Measurements from ENCODE around the gene CORO7. TPM values are rescaled to one million over a fixed set of nuclear protein-coding genes. Genes with fewer than 3 reads are reported as not detected.

The CORO7 gene
- polyA plus RNA-seq, 3 donors from 2014 or later, result 37.6 to 112 (median 37.8) TPM

- H3K4me3 Mint-ChIP-seq, result peak overlapping the region in 2 of 5 donors; percentile 7 to 66
- H3K4me1 Mint-ChIP-seq, result peaks cover 8 to 10% of the 10 kb centered on the region in 2 donors
- no peaks in the 10 kb centered on the region for H3K9me3 Mint-ChIP-seq
- H3K27me3 Mint-ChIP-seq (ENCODE audit: low read depth in 3 of 3), result peaks cover under 1 to 4% (median 3%) of the 10 kb centered on the region in 3 donors
- DNase-seq, result peak in 2 of 3 donors; percentile 46 to 50
- no peaks in the 10 kb centered on the region for H3K36me3 Mint-ChIP-seq
- no peak overlapping the region for H3K27ac Mint-ChIP-seq
Measured at GRCh38 chr16:4319454-4320421, 96.7 kb downstream of the CORO7 start.

GRCh38 chr16:4318967-4319366 lies 97.4 kb downstream of the CORO7 start:
- Mint-ChIP-seq H3K9me3 (peaks cover 0 to 2% (median 0%) of the 10 kb centered on the region in 6 donors), H3K27ac (no peak overlapping the region), H3K4me1 (peaks cover 16 to 17% of the 10 kb centered on the region in 2 donors), H3K4me3 (peak overlapping the region in 1 of 5 donors; percentile 66), H3K27me3 (ENCODE audit: low read depth in 3 of 3) (peaks cover 6 to 10% (median 9%) of the 10 kb centered on the region in 3 donors), H3K36me3 (no peaks in the 10 kb centered on the region)
- no peak for DNase-seq

DNA sequence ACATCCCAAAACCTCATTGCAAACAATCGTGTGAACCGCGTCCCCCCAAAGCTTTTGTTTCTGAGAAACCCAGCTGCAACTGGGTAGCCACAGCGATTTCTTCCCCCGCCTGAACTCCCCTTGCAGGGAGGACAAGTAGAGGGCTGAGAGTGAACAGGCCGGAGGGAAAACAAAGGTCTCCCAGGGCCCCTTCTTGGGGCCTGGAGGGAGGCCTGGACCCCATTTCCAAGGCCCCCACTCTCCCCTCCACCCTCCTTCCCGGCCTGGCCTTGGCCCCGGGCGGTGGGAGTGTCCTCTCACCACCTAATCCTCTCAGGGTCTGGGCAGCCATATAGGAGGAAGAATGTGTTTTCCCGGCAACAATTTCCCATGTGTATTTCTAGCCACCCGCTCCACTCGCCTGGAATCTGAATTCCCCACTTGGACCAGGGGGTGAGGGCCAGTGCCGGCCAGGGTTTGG lies 97.9 kb downstream of the CORO7 start:
- no peak overlapping the region for H3K4me3 Mint-ChIP-seq
- DNase-seq, result no peak
- H3K27ac Mint-ChIP-seq, result no peak overlapping the region

DNA sequence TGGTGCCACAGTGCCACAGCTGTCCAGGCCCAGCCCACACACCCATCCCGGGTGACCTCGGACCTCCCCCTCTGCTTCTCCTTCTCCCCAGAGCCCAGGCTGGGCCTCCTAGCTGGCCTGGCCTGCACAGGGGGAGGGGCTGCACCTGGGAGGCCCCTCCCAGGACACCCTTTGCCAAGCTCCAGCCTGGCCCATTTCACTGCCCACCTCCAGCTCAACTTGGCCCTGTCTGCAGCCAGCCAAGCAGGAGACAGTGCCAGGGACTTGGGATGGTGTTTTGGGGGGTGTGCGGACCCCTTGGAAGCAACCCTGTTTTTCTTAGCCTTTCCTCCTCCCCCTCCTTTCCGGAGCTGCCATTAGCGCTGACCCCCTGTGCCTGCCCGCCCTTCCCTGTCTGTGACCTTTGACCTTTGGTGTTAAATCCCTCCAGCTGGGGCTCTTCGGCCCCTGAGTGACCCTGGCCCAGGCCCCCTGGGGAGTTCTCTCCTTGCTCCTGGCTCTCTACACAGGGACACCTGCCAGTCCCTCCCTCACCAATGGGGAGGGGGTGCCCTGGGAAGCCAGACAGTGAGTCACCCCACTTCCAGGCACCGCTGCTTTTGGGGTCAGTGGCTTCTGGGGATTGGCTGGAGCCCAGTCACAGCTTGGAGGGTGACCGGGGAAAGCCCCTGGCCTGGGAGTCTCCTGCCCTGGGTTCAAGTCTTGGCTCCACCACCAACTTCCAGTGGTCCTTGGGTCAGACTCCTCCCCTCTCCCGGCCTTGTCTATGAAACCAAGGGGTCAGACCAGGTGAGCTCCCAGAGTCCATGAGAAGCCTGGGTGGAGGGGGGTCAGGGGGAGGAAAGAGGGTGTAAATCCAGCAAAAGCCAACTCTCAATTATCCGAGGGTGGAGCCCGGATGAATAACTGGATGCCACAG lies 98.6 kb downstream of the CORO7 start:
- Mint-ChIP-seq H3K4me3 (peak overlapping the region in 2 of 5 donors; percentile 17 to 62), H3K36me3 (no peaks in the 10 kb centered on the region), H3K27me3 (ENCODE audit: low read depth in 3 of 3) (peaks cover 8 to 10% (median 9%) of the 10 kb centered on the region in 3 donors), H3K9me3 (peaks cover 0 to 2% (median 0%) of the 10 kb centered on the region in 6 donors), H3K27ac (no peak overlapping the region), H3K4me1 (peaks cover 18 to 19% of the 10 kb centered on the region in 2 donors)
- DNase-seq, result no peak

More for the DNA sequence above, 97.9 kb downstream of the CORO7 start:
- H3K4me1 Mint-ChIP-seq, result peaks cover 18 to 19% of the 10 kb centered on the region in 2 donors
- peaks cover 8 to 10% (median 9%) of the 10 kb centered on the region in 3 donors for H3K27me3 Mint-ChIP-seq (ENCODE audit: low read depth in 3 of 3)
- peaks cover 0 to 2% (median 0%) of the 10 kb centered on the region in 6 donors for H3K9me3 Mint-ChIP-seq
- no peaks in the 10 kb centered on the region for H3K36me3 Mint-ChIP-seq

- H3K4me3 Mint-ChIP-seq, result no peak overlapping the region
- H3K9me3 Mint-ChIP-seq, result peaks cover 0 to 2% (median 0%) of the 10 kb centered on the region in 6 donors
- DNase-seq, result no peak
- peaks cover 18 to 19% of the 10 kb centered on the region in 2 donors for H3K4me1 Mint-ChIP-seq
- H3K27me3 Mint-ChIP-seq (ENCODE audit: low read depth in 3 of 3), result peaks cover 8 to 10% (median 9%) of the 10 kb centered on the region in 3 donors
- H3K27ac Mint-ChIP-seq, result no peak overlapping the region
- H3K36me3 Mint-ChIP-seq, result no peaks in the 10 kb centered on the region
Measured at GRCh38 chr16:4316864-4317531, 99.4 kb downstream of the CORO7 start.

GRCh38 chr16:4316108-4316863 lies 100.1 kb downstream of the CORO7 start:
- peak in 1 of 3 donors; percentile 13 for DNase-seq
- Mint-ChIP-seq H3K27me3 (ENCODE audit: low read depth in 3 of 3) (peaks cover 8 to 10% (median 9%) of the 10 kb centered on the region in 3 donors), H3K27ac (no peak overlapping the region), H3K4me1 (peaks cover 18 to 19% of the 10 kb centered on the region in 2 donors), H3K36me3 (no peaks in the 10 kb centered on the region), H3K4me3 (no peak overlapping the region), H3K9me3 (peaks cover 0 to 2% (median 0%) of the 10 kb centered on the region in 6 donors)

DNA sequence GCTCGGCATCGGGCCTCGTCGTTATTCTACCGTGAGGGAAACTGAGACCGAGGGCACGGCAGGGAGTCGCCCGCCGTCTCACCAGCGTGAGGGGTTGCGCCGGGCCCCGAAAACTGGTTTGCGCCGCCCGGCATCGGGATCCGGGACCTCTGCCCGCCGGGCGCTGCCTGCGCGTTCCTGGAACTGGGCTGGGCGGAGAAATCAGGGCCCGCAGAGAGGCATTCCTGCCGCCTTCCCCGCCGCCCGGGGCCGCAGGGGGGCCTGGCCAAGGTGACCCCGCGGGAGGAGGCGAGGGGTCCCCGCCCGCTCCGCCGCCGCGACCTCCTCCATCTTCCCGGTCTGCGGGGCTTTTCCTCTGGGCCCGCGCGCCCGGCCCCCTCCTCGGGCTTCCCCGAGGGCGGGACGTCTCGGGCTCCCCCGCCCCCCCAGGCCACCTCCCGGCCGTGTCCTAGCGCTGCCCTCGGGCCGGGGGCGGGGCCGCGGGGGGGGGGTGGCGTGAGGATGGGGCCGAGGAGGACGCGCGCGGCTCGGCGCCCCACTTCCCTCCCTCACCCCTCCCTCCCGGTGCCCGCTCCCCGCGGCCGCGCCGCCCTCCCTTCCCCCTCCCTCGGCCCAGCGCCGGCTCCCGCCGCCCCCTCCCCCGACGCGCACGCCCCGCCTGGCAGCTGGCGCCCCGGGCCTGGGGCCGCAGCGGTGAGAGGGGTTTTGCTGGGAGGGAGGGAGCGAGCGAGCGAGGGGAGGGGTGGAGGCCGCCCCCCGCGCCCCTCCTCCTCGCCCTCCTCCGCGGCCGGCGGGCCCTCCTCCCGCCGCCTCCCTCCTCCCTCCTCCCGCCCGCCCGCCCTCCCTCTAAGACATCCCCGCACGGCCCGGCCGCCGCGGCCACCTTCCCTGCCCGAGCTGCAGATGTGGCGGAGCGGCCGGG lies 100.9 kb downstream of the CORO7 start, which contains the start of gene GLIS2:
Gene GLIS2 (plus strand): TSS at position 882 of the 922 bp plus-strand sequence. CDS start 16,214 bp downstream, outside the sequence.
- DNase-seq, result peak; percentile 28 to 30 (median 29)
- peaks cover 8 to 10% (median 9%) of the 10 kb centered on the region in 3 donors for H3K27me3 Mint-ChIP-seq (ENCODE audit: low read depth in 3 of 3)

DNA sequence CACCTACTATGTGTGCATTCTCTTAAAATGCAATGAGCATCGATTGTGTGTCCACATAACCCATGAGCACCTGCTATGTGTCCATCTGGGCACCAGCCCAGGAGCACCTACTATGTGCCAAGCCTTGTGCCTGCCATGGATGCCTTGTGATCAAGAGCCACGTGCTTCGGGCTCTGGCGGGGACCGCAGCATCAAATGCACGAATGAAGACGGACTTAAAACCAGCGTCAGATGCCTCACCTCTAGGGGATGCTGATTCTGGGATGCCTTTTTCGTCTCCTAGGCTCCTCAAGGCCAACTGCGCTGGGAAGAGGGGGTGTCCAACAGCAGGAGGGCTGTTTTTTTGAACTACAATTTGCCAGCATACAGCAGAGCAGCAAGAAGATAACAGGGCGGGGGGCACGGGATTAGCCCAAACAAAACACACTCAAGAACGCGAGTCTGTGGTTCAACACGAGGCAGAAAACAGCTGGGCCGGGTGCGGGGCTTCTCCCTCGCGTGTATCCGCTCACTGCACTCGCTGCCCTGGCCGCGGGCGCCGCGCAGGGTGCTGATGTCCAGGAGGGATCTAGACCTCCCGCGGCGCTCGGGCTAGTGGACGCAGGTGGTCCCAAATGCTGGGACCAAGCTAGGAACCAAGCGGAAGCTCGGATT lies 101.7 kb downstream of the CORO7 start:
- Mint-ChIP-seq H3K4me3 (peak overlapping the region; percentile 82 to 96 (median 92)), H3K27me3 (ENCODE audit: low read depth in 3 of 3) (peaks cover 8 to 10% (median 9%) of the 10 kb centered on the region in 3 donors), H3K9me3 (peaks cover 0 to 2% (median 0%) of the 10 kb centered on the region in 6 donors), H3K4me1 (peaks cover 18 to 19% of the 10 kb centered on the region in 2 donors), H3K27ac (peak overlapping the region in 5 of 6 donors; percentile 71 to 92 (median 77)), H3K36me3 (no peaks in the 10 kb centered on the region)
- peak in 1 of 3 donors; percentile 15 for DNase-seq

More for the DNA sequence above, 100.9 kb downstream of the CORO7 start, which contains the start of gene GLIS2:
- Mint-ChIP-seq H3K27ac (peak within 1 kb of the TSS in 4 of 6 donors; percentile 19 to 77 (median 73)), H3K9me3 (peaks cover 0 to 2% (median 0%) of the 10 kb centered on the region in 6 donors), H3K4me1 (peaks cover 18 to 19% of the 10 kb centered on the region in 2 donors), H3K36me3 (no peaks in the 10 kb centered on the region), H3K4me3 (peak within 1 kb of the TSS; percentile 82 to 96 (median 92))

DNA sequence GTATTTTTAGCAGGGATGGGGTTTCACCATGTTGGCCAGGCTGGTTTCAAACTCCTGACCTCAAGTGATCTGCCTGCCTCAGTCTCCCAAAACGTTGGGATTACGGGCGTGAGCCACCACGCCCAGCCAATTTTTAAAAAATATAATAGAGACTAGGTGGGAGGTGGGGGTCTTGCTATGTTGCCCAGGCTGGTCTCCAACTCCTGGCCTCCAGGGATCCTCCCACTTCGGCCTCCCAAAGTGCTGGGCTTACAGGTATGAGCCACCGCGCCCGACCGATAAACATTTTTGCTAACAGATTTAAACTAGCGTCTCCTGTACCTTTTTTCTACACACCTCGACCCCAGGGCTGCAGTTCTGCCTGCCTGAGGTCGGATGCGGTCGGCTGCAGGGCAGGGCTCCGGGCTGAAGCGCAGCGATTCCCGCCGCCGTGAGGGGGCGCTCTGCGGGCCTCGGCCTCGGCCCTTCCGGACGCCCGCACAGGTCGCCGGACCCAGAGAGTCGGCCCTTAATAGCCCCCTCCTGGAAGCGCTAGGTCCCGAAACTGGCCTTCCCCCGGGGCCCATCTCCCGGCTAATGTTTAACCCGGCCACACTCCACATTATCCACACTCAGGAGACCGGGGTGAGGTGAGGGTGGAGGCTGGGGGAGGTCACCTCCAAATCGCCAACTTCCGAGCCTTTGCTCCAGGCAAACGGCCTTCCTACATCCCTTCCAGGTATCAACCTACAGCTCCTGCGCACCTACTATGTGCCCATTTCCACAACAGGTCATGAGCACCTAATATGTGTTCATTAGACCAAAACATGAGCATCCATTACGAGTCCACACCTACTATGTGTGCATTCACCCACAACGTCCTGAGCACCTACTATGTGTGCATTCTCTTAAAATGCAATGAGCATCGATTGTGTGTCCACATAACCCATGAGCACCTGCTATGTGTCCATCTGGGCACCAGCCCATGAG lies 102.5 kb downstream of the CORO7 start:
- Mint-ChIP-seq H3K36me3 (no peaks in the 10 kb centered on the region), H3K9me3 (peaks cover 0 to 2% (median 0%) of the 10 kb centered on the region in 6 donors), H3K4me1 (peaks cover 13% of the 10 kb centered on the region in 2 donors), H3K4me3 (peak overlapping the region; percentile 82 to 96 (median 92)), H3K27me3 (ENCODE audit: low read depth in 3 of 3) (peaks cover 8 to 10% (median 8%) of the 10 kb centered on the region in 3 donors), H3K27ac (peak overlapping the region in 1 of 6 donors; percentile 75)
- peak in 2 of 3 donors; percentile 34 to 40 for DNase-seq

DNA sequence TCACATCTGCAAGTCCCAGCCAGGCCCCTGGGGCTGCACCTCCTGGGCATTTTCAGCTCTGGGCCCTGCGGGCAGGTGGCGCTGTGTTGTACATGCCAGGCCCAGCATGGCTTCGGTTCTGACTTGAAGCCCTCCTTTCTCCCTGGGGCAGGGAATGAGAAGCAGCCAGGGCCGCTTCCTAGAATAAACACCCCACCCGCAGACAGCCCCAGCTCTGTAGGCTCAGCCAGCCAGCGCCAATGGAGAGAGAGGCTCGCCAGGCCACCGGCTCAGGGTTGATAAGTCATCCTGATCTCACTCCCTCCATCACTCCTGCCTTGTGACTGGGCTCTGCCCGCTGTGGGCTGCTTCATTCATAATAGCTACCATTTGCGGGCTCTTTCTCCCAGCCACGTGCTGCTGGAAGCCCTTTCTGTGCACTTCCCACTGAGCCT lies 106.5 kb downstream of the CORO7 start:
- H3K4me3 Mint-ChIP-seq, result peak overlapping the region in 1 of 5 donors; percentile 91
- H3K36me3 Mint-ChIP-seq, result peaks cover 0 to 4% (median 0%) of the 10 kb centered on the region in 3 donors
- peaks cover 10 to 18% (median 11%) of the 10 kb centered on the region in 3 donors for H3K27me3 Mint-ChIP-seq (ENCODE audit: low read depth in 3 of 3)
- peak; percentile 34 to 48 (median 47) for DNase-seq
- H3K27ac Mint-ChIP-seq, result peak overlapping the region in 4 of 6 donors; percentile 34 to 79 (median 63)
- peaks cover 0 to 2% (median 0%) of the 10 kb centered on the region in 6 donors for H3K9me3 Mint-ChIP-seq
- H3K4me1 Mint-ChIP-seq, result peaks cover 26 to 28% of the 10 kb centered on the region in 2 donors
